NOMO-1 treated with DMSO at 0.1 percent for 48 hours (cell line): ENCODE results near the gene ARFIP2.

Experiments
- DNase-seq: peaks from one replicate; lab custom pipeline; 2025; ENCODE audit not compliant: unreplicated experiment; lab: John Stamatoyannopoulos, UW

ARFIP2 gene

DNA sequence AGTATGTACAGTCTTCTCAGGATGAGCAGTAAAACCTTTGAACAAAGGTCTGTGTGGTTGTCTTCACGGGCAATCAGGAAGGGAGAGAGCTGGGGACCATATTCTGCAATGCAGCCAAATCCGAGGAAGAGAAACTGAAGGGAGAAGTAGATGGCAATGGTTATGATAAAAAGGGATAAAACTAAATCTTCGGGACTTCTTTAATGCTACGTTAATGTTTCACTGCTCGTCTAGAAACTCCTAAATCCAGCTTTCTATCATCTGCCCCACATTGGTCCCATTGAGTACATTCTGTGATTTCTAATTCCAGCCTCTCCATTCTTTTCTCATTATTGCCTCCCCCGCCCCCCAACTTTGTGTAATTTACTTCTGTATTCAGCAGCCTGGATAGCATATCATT, 1.9 kb upstream of the ARFIP2 start:
- no peak for DNase-seq

DNA sequence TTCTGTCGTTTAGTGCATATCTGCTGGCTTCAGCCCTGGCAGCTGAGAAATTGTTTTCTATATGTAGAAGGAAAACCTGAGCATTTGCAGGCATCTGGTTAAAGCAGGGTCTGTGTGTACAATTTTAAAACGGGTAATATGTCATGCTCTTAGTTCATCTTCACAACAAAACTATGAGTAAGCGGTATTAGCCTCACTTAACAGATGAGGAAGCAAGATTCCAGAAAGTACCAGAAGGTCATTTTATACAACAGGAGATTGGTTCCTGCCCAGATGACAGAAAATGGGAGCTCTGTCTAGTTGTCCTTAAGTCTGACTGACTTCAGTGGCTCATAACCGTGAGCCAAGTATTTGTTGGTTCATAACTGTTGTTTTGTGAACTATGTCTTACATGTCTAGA, 1.3 kb upstream of the ARFIP2 start:
- DNase-seq = no peak

DNA sequence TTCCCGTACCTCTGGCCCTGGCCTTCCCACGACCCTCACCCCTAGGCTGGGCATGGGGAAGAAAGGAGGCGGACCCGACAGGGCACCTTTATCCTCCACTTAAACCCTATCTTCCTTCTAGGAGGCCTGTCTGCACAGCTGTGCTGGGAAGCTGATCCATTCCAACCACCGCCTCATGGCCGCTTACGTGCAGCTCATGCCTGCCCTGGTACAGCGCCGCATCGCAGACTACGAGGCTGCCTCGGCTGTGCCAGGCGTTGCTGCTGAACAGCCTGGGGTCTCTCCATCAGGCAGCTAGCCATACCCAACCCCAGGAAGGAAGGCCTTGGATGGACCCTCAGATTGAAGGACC, 769 bp upstream of the ARFIP2 start:
- no peak for DNase-seq

DNA sequence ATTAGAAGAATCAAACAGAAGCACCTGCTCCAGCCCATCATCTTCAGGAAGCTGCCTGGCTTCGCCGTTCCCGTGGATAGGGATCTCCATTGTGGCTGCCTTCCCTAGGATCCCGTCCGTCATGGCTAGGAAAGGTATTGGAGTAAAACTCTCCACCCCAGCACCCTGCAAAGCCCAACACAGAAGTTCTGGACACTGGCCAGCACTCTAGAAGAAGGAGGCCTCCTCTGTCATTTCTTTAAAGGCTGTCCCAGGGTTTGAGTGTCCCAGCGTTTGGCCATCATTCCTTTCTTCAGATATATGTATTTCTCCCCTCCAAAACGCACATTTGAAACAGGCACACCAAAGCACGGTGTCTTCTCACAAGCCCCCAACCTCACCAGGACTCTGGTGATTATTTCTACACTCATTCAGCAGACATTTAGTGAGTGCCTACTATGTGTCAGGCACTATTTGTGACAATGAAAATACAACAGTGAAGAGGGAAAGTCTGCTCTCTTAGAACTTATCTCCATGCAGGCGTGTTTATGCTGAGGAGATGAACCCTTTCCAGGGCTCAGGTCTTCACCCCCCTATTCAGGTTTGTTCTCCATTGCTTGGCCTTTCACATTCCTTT, 724 bp downstream of the ARFIP2 start:
- DNase-seq = peak; percentile 1

DNA sequence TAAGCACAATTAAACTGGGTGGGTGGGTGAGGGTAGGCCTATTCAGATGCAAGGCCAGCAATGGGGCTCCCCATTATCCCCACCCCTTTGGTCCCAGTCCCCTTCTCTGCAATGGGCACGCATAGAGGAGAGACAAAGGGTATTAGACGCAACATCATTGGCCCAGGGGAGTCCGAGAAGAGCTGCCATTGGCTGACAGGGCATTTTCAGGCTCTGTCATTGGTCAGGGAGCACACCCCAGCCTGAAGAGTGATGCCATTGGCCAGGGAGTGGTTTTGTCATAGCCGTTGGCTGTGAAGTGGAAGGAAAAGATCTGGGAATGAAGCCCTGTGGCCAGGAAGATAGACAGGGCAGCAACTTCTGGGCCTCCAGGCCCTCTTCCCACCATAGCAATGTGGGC, 4.6 kb downstream of the ARFIP2 start:
- DNase-seq = no peak

DNA sequence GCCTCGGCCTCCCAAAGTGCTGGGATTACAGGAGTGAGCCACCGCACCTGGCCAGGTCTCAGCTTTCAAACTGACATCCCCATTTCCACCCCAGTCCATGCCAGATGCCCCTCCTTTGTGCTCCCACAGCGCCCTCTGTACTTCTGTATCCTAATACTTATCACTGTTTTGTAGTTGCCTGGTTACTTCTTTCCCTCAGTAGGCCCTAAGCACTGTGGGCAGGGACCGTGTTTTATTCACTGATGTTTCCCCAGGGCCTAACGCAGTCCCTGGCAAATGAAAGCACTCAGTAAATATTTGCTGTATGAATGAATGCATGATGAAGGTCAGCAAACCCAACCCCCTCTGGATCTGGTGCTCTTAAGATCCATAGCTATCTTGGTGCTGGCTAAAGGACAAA, 5.2 kb downstream of the ARFIP2 start:
- DNase-seq = no peak

DNA sequence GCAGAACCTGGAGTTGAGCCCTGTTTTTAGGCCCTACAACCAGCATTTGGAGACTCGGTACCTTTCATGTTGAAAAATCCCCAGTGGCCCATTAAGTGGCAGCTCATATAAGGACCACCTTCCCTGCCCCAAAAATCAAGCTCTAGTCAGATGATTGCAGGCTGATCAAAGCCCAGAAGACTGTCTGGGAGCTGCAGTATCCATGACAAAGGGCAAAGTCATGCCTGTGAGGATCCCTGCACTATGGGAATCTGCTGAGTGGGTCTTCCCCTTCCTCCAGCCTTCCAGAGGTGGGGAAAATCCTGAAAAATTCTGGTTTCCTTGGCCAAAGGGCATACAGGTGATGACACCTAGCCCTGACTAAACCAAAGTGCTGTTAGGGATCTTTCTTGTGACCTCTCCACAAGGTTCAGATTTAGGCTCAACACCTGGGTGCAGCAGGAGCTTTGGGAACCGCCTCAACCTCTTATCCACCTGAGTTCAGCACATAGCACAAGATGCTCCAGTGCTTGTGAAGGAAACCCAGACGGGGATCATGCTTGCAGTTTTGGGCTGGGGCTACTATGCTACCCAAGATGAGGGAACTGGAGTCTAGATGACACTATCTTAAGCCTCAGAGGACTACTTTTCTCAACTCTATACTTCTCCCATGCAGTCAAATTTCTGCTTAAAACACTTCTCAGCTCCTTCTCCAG, 6.2 kb downstream of the ARFIP2 start:
- DNase-seq = no peak

DNA sequence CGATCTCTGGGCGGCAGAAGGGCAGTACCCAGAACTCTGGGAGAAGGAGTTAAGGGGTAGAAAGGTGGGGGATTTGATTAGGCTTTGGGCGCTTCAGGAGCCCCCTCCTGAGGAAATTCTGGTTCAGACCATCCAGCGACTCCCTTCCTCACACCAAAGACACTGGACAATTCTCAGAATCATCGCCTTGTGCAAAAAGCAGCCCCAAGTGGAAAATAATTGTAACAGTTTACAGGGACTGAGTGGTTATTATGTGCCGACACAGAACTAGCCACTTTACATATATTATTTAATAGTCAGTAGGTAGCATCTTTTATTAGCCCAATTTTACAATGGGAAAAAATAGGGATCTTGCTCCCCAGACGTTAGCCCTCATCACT, 6.7 kb downstream of the ARFIP2 start:
- DNase-seq = no peak

DNA sequence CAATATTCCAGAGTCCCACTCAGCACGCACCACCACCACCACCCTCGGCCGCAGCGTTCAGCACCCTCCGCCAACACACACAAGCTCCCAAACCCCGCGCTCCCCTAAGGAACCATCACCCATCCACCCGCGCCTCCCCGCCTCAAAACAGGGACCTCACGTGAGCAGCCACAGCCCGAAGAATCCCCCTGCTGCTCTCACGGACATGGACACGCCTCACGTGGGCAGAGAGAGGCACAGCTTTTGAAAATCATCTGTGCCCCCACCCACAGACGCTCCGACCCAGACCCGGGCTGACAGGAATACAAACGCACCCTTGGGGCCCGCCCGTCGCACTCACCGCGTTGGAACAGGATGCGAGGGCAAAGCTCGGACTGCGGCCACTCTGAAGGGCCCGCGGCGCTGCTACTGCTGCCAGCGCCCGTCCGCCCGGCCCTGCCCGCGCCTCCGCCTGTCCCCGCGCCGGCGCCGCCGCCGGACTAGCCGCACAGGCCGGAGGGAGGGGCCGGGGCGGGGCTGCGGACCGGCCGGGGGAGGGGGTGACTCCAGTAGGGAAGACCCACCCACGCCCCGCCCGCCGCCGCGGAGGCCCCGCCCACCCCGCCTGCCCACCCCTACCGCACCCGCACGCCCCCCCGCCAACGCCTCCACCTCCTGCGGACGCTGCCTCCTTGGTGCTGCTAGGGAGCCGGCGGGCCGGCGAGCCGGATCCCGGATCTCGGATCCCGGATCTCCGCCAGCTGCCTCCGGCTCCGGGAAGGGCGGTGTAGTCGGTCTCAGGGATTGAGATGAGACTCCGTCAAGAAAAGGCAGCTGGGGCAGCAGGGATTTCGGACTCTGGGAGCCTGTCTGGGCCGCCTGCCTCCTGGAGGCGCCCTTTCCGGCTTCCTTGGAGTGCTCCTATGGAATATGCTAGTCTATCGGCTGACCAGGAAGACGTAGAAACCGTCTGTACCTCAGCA, 7.4 kb downstream of the ARFIP2 start, which contains the start of gene TRIM3:
Gene TRIM3, minus strand, starts transcription at position 491 of the 962 bp plus-strand sequence. CDS start 8,246 bp downstream, outside the sequence.
- peak; percentile 51 for DNase-seq

DNA sequence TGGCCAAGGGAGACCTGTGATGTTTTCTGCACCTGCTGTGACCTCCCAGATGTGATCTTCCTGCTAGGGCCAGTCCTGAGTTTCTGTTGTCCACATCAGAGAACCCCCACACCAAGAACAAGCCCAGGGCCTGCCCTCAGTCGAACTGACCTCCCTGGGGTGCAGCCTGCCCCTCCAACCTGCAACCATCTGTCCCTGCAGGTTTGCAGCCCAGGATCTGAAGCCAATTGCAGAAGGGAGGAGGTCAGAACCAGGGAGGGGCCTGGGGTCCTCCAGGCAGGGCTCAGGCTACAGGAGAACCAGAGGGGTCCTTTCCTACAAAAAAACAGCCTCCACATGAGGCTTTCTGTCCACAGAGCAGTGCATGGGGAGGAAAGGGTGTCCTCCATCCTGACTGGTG, 8.2 kb downstream of the ARFIP2 start:
- DNase-seq = no peak

DNA sequence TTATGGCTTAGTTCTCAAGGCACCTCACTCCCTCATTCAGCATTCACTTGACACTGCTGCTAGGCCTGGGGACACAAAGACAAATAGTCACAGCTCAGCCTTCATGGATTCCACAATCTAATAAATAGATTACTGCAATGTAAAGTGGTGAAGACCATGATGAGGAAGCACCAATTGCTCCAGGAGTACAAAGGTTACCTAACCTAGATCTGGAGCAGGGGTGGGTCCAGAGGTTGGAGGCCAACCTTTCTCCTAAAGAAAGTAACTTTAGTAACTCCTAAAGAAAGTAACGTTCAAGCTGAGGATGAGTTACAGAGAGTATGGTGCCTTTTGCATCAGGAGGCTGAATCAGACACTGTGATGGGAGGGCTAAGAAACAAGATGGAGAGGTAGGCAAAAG, 11.5 kb downstream of the ARFIP2 start:
- no peak for DNase-seq

DNA sequence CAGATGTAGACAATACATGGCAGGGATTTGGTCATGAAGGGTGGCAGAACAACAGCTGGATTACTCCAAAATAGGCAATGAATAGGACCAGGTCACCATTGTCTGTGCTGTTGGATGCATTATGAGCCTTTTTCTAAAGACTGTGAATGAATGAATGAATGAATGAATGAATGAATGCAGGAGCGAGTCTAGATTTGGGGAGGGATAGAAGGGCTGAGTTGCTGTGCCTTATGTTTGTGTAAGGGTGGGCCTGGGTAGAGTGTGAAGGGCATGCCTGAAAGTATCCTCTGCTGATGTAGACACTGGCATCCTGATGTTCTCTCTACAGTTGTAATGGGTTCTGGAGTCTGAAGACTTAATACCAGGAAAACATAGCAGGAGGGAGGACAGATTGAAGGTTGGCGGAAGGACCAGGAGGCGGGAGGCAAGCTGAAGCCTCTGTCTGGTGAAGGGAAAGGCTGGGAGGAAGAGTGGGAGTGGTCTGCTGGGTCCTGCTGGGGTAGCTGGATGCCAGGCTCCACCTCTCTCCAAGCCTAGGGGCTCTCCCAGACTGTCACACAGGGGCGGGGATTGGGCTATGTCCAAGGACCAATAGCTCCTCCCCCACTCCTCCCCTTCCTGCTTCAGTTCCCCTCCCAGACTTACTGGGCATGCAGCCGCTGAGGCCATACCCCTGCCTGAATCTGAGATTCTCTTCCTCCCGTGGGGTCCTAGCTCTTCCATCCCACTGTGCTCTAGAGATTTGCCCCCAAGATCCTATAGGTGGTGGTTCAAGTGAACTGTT, 12.2 kb downstream of the ARFIP2 start:
- DNase-seq = peak; percentile 7

DNA sequence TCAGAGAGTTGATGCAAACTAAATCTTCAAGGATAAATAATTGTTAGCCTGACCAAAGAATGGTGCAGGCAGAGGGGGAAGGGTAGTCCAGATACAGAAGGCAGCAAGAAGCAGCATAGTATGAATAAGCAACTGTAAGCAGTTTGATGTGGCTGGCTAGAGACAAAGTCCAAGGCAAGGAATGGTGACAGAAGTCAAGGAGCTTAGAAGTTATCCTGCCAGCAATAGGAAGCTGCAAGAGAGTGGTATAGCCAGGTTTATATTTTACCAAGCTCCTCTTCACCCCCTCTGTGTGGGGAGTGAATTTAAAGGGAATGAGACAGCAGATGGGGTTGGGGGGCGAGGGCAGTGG, 22.1 kb downstream of the ARFIP2 start:
- DNase-seq = no peak

DNA sequence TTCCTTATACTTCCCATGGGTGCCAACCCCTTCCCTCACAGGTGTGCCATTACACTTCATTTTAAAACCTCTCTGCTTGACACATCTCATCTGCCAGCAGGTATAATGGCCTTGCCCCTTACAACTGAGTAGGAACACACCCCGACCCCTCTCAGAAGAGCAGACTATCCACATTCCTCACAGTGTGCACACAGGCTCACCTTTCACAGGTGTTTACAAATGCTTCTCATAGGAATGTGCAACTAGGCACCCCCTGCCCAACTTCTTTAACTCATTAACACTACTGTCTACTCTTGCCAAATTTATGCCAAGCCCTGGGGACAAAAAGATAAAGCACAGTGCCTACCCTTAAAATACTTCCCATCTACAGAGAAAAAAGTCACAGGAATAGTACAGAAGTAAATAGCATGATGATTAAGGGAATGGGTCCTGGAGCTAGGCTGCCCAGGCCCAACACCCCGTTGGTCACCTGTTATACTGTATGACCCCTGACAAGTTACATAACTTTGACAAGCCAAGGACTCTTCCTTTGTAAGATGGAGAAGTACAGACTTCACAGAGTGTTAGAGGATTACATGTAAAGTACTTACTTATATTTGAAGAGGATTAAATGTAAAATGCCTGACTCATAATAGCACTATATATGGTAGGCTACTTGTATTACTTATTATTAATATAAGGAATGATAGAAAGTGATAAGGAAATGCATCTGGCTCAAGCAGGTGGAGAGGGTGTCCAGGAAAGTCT, 22.6 kb downstream of the ARFIP2 start:
- no peak for DNase-seq

DNA sequence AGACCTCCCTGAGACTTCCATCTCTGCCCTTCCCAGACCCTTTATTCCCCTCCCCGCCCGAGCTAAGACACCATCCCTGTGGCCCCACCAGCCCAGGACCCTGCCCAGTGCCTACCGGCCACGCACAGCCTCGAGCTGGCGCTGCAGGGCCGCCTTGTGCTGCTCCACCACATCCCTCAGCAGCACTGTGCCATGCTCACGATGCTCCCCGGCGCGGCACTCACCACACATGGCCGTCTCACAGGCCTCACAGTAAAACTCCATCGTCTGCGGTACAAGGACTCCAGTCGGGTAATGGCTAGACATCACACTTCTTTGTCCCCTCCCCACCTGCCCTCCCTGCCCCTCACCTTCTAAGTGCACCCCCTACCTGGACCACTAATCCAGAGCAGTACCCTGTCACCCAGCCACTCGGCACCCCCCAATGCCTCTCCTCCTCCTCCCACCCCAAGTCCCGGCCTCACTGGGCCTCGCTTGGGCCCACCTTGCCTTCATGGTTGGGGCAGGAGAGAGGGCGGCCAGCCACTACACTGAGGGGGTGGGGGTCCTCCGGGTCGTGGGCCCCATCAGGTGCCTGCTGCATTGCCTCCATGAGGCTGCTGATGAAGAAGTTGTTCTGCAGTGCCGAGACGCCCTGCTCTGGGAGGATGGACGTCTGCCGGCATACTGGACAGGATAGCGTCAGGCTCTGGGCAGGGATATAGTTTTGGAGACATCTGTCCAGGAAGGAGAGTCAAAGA, 23.4 kb downstream of the ARFIP2 start:
- no peak for DNase-seq

DNA sequence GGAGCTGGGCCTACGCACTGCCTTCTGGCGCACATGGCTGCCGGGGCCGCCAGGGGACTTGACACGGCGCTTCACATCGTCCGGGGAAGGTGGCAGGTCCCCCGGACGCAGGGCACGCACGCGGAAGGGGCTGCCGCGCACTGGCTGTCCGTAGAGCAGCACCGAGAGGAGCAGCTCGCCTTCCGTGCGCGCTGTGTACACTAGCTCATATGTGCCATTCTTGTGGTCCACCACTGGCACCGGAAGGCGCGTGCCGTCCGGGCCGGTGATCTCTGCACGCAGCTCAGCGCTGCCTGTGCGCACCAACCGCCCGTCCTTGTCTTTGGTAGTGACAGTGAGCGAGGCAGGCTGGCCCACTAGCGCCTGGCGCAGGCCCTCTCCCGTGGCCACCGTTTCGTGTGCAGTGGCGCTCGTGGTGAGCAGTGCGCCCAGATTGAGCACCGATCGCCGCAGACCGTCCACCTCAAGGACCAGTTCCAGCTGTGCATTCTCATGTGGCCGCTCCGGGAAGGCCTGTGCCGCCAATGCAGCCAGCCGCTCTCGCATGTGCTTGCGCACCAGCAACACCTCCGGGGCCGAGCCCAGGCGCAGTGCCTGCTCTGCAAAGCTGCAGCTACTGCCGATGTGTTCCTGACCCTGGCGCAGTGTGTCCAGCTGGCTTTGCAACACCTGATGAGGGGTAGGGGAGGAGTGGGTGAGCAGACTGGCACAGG, 24.6 kb downstream of the ARFIP2 start:
- DNase-seq = no peak

DNA sequence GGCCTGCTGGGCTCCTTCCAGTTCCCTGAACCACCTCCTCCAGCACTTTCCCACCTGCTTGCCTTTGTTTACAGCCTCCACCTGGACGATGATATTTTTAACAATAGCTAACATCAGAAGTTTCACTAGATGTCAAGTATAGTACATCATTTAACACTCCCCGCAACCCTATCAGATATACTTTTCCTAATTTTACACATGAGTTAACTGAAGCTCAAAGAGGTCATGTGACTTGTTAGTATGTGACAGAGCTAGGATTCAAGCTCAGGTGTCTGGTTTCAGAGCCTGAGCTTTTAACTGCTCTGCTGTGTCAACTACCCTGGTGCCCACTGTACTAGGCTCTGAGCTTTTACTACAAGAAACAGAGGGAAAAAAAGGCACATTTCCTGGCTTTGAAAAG, 26.1 kb downstream of the ARFIP2 start:
- no peak for DNase-seq

DNA sequence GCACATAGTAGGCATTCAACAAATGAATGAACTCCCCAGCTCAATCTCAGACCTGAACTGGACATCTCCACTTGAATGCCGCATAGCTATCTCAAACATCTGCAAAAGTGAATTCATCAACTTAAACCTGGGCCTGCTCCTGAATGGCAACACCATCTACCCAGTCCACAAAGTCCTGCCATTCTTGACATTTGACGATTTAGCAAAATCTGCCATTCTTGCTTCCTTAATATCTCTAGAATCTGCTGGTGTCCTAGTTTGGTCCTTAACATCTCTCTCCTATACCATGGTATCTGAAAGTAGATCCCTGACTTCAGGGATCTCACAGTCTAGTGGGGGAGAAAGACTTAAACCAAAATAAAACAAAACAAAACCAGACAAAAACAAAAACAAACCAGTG, 28.0 kb downstream of the ARFIP2 start:
- no peak for DNase-seq

DNA sequence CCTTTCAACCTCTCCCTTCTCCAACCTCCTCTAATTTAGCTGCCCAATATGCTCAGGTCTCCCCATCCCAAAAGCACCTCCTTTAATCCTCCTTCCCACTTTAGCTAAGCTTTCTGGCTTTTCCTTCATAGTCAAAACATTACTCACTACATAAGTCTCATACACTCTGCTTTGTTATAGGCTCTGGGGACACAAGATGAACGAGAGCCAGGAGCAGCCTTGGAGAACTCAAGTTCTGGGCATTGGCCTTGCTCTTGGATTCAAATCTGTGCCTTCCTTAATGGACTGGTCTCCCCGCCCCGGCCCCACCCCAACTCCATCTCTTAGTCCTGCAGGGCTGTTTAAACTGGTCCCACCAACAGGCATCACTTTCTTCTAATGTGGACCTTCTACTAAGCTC, 28.9 kb downstream of the ARFIP2 start:
- DNase-seq = no peak
